HEK293 (cell line): Measurements from ENCODE around the gene GFOD1.
A peak's percentile ranks its signal among the peaks of the same experiment; 100 is the strongest.

Experiments used
- CTCF ChIA-PET: fragments of 350-600 bp; formaldehyde crosslinking; extraction: SDS; loops from one replicate; lab custom pipeline; 2021; ENCODE audit warnings: antibody characterized with exemption; lab: Yijun Ruan, JAX
- POLR2A ChIA-PET: fragments of 300-600 bp; formaldehyde crosslinking; extraction: SDS; loops from one replicate; lab custom pipeline; 2020; ENCODE audit warnings: antibody characterized with exemption, inconsistent platforms; lab: Yijun Ruan, JAX
- H3K27ac ChIP-seq: fragments of 200-500 bp; sonication (Bioruptor generic); 2 replicates; pipeline ENCODE4 v1.5.1; 2014; ENCODE audit warnings: low read depth, low read length, control low read depth, inconsistent platforms; ENCODE audit errors: extremely low read depth
- H3K36me3 ChIP-seq, 2 experiments: fragments of 200-500 bp in 1 of 2; sonication (Bioruptor generic) in 1 of 2; 1 replicate in 1 of 2; 2 replicates in 1 of 2; pipeline ENCODE4 v1.5.1; 2014 to 2017; ENCODE audit warnings: inconsistent platforms in 2 of 2, low read length in 2 of 2; ENCODE audit not compliant: control insufficient read depth in 2 of 2, insufficient read depth in 1 of 2
- H3K4me1 ChIP-seq: fragments of 200-500 bp; sonication (Bioruptor generic); 2 replicates; pipeline ENCODE4 v1.5.1; 2014; ENCODE audit warnings: mild to moderate bottlenecking, low read length, inconsistent platforms; ENCODE audit not compliant: control insufficient read depth, insufficient read depth
- H3K4me3 ChIP-seq: 2 replicates; pipeline ENCODE4 v1.5.1; 2011; ENCODE audit warnings: low read depth, mild to moderate bottlenecking, control low read depth, low read length, moderate library complexity
- H3K9me3 ChIP-seq: fragments of 200-500 bp; sonication (Bioruptor generic); 2 replicates; pipeline ENCODE4 v1.5.1; 2014; ENCODE audit warnings: low read depth, low read length, inconsistent platforms; ENCODE audit not compliant: control insufficient read depth, insufficient read depth
- BCL6B ChIP-seq: fragments of 450-650 bp; formaldehyde crosslinking; IDR thresholded peaks from 2 replicates; pipeline ENCODE4 v1.5.1; 2017; ENCODE audit warnings: missing biosample characterization, missing genetic modification characterization
- CTCF ChIP-seq: fragments of 450-650 bp; formaldehyde crosslinking; IDR thresholded peaks from 2 replicates; pipeline ENCODE4 v1.5.1; 2016; ENCODE audit warnings: missing biosample characterization, missing genetic modification characterization
- GFI1B ChIP-seq: fragments of 450-650 bp; formaldehyde crosslinking; IDR thresholded peaks from 2 replicates; pipeline ENCODE4 v1.5.1; 2016; ENCODE audit warnings: missing biosample characterization, missing genetic modification characterization
- SETDB1 ChIP-seq: IDR thresholded peaks from one replicate; pipeline ENCODE4 v1.6.1; 2017; ENCODE audit warnings: mild to moderate bottlenecking, low read length, moderate library complexity, mixed read lengths; ENCODE audit not compliant: insufficient read length
- ZBTB10 ChIP-seq: fragments of 450-650 bp; formaldehyde crosslinking; IDR thresholded peaks from 2 replicates; pipeline ENCODE4 v1.5.1; 2016; ENCODE audit warnings: missing biosample characterization, missing genetic modification characterization
- ZBTB11 ChIP-seq: fragments of 450-650 bp; formaldehyde crosslinking; conservative IDR thresholded peaks from 2 replicates; pipeline ENCODE4 v1.5.1; 2016; ENCODE audit warnings: low read depth, missing biosample characterization, missing genetic modification characterization
- ZBTB20 ChIP-seq: fragments of 450-650 bp; formaldehyde crosslinking; IDR thresholded peaks from 2 replicates; pipeline ENCODE4 v1.5.1; 2016; ENCODE audit warnings: missing biosample characterization, missing genetic modification characterization
- ZBTB48 ChIP-seq: fragments of 450-650 bp; formaldehyde crosslinking; IDR thresholded peaks from 2 replicates; pipeline ENCODE4 v1.5.1; 2016; ENCODE audit warnings: missing biosample characterization, missing genetic modification characterization
- ZNF114 ChIP-seq: fragments of 450-650 bp; formaldehyde crosslinking; IDR thresholded peaks from 2 replicates; pipeline ENCODE4 v1.5.0; 2017; ENCODE audit warnings: missing biosample characterization, missing genetic modification characterization
- ZNF132 ChIP-seq: fragments of 450-650 bp; formaldehyde crosslinking; IDR thresholded peaks from 2 replicates; pipeline ENCODE4 v1.5.1; 2017; ENCODE audit warnings: missing biosample characterization, missing genetic modification characterization, borderline replicate concordance
- ZNF19 ChIP-seq: fragments of 450-650 bp; formaldehyde crosslinking; IDR thresholded peaks from 2 replicates; pipeline ENCODE4; 2016; ENCODE audit warnings: missing biosample characterization, missing genetic modification characterization, low read depth
- ZNF2 ChIP-seq: fragments of 450-650 bp; formaldehyde crosslinking; IDR thresholded peaks from 2 replicates; pipeline ENCODE4 v1.5.1; 2016; ENCODE audit warnings: missing biosample characterization, missing genetic modification characterization
- ZNF23 ChIP-seq: fragments of 450-650 bp; formaldehyde crosslinking; IDR thresholded peaks from 2 replicates; pipeline ENCODE4 v1.5.1; 2016; ENCODE audit warnings: missing biosample characterization, missing genetic modification characterization, borderline replicate concordance
- ZNF248 ChIP-seq: fragments of 450-650 bp; formaldehyde crosslinking; IDR thresholded peaks from 2 replicates; pipeline ENCODE4 v1.5.1; 2017; ENCODE audit warnings: missing biosample characterization, missing genetic modification characterization
- ZNF302 ChIP-seq: fragments of 450-650 bp; formaldehyde crosslinking; IDR thresholded peaks from 2 replicates; pipeline ENCODE4 v1.5.1; 2016; ENCODE audit warnings: missing biosample characterization, missing genetic modification characterization, low read depth
- ZNF37A ChIP-seq: fragments of 450-650 bp; IDR thresholded peaks from 2 replicates; pipeline ENCODE4 v1.5.1; 2018; ENCODE audit warnings: missing biosample characterization, missing genetic modification characterization
- ZNF404 ChIP-seq: fragments of 450-650 bp; formaldehyde crosslinking; IDR thresholded peaks from 2 replicates; pipeline ENCODE4 v1.5.1; 2017; ENCODE audit warnings: missing biosample characterization, missing genetic modification characterization
- ZNF518A ChIP-seq: fragments of 450-650 bp; formaldehyde crosslinking; conservative IDR thresholded peaks from 2 replicates; pipeline ENCODE4 v1.5.1; 2016; ENCODE audit warnings: low read depth, missing biosample characterization, missing genetic modification characterization
- ZNF558 ChIP-seq: fragments of 450-650 bp; formaldehyde crosslinking; IDR thresholded peaks from 2 replicates; pipeline ENCODE4 v1.5.1; 2016; ENCODE audit warnings: missing biosample characterization, missing genetic modification characterization
- ZNF660 ChIP-seq: fragments of 450-650 bp; IDR thresholded peaks from 2 replicates; pipeline ENCODE4 v1.5.1; 2018; ENCODE audit warnings: missing biosample characterization, mild to moderate bottlenecking, missing genetic modification characterization
- ZNF664 ChIP-seq: fragments of 450-650 bp; formaldehyde crosslinking; IDR thresholded peaks from 2 replicates; pipeline ENCODE4 v1.5.1; 2016; ENCODE audit warnings: missing biosample characterization, missing genetic modification characterization
- ZNF776 ChIP-seq: fragments of 450-650 bp; formaldehyde crosslinking; IDR thresholded peaks from 2 replicates; pipeline ENCODE4 v1.5.0; 2017; ENCODE audit warnings: missing biosample characterization, missing genetic modification characterization, borderline replicate concordance
- ZNF792 ChIP-seq: fragments of 450-650 bp; formaldehyde crosslinking; IDR thresholded peaks from 2 replicates; pipeline ENCODE4 v1.5.1; 2016; ENCODE audit warnings: missing biosample characterization, missing genetic modification characterization

The GFOD1 gene

GRCh38 chr6:13485303-13485702, 2.1 kb downstream of the GFOD1 start:
- Histone ChIP-seq H3K27ac (no peak overlapping the region), H3K4me1 (peaks cover 9% of the 10 kb centered on the region), H3K4me3 (peak overlapping the region; percentile 65), H3K36me3 (no peaks in the 10 kb centered on the region), H3K9me3 (no peaks in the 10 kb centered on the region)
- TF ChIP-seq ZBTB10 (tag by site-specific recombination): no peak
- no peak for TF ChIP-seq ZNF518A
- no peak for TF ChIP-seq ZNF19 (tag by site-specific recombination)
- no peak for TF ChIP-seq ZNF558 (tag by site-specific recombination)
- TF ChIP-seq CTCF: no peak
- no peak for TF ChIP-seq GFI1B (tag by site-specific recombination)
- no peak for TF ChIP-seq ZNF776
- no peak for TF ChIP-seq ZNF37A
- TF ChIP-seq ZNF2: no peak
- TF ChIP-seq ZNF302 (tag by site-specific recombination): no peak
- no peak for TF ChIP-seq ZNF248 (tag by site-specific recombination)
- no peak for TF ChIP-seq ZBTB20 (tag by site-specific recombination)
- TF ChIP-seq ZNF132 (tag by site-specific recombination): no peak
- TF ChIP-seq ZNF404 (tag by site-specific recombination): no peak
- TF ChIP-seq ZNF660: no peak
- TF ChIP-seq ZNF792 (tag by site-specific recombination): no peak
- CTCF ChIA-PET: interaction anchor here (0.7 to 1.3 kb wide), 7 partner anchors 15 to 90 kb away, joined by 3 to 4 read pairs (median 3); no protein-coding TSS in a partner anchor
- POLR2A ChIA-PET: interaction anchor here (1.1 to 3.5 kb wide), 2 partner anchors 11 to 90 kb away, joined by 6 to 16 read pairs; partner anchors contain the start of gene SIRT5

- Histone ChIP-seq H3K36me3 (no peaks in the 10 kb centered on the region), H3K4me3 (no peak overlapping the region), H3K27ac (no peak overlapping the region), H3K9me3 (no peaks in the 10 kb centered on the region), H3K4me1 (peaks cover 9% of the 10 kb centered on the region)
- ChIA-PET CTCF (interaction anchor here (0.7 to 1.3 kb wide), 7 partner anchors 16 to 91 kb away, joined by 3 to 4 read pairs (median 3); no protein-coding TSS in a partner anchor), POLR2A (interaction anchor here (1.1 to 3.5 kb wide), 2 partner anchors 11 to 90 kb away, joined by 6 to 16 read pairs; partner anchors contain the start of gene SIRT5)
- TF ChIP-seq SETDB1 (no peak), ZBTB48 (tag by site-specific recombination) (no peak), ZBTB11 (tag by site-specific recombination) (no peak), ZNF23 (tag by site-specific recombination) (no peak), ZNF114 (tag by site-specific recombination) (no peak), ZNF664 (tag by site-specific recombination) (no peak), BCL6B (tag by site-specific recombination) (no peak)
These were observed 2.6 kb downstream of the GFOD1 start for GRCh38 chr6:13484827-13485226.
